GM04504 (cell line): ENCODE measurements around the gene CTTN.

ENCODE experiments used
- DNase-seq: peaks from one replicate; pipeline ENCODE4 v3.0.0-alpha.2; 2012; ENCODE audit warnings: low read depth

The CTTN gene

GRCh38 chr11:70456921-70457532 is 58.7 kb downstream of the CTTN start:
- DNase-seq: peak; percentile 44

- DNase-seq: no peak
Observed at GRCh38 chr11:70458736-70459135, 60.4 kb downstream of the CTTN start.

GRCh38 chr11:70460111-70460510 is 61.8 kb downstream of the CTTN start:
- no peak for DNase-seq

- no peak for DNase-seq
Observed at GRCh38 chr11:70460964-70461363, 62.6 kb downstream of the CTTN start.

GRCh38 chr11:70462818-70463477 is 64.6 kb downstream of the CTTN start:
- DNase-seq: no peak

GRCh38 chr11:70463478-70464255 is 65.3 kb downstream of the CTTN start:
- no peak for DNase-seq

GRCh38 chr11:70464509-70465361 is 66.4 kb downstream of the CTTN start:
- DNase-seq: no peak

GRCh38 chr11:70466154-70466553 is 67.8 kb downstream of the CTTN start:
- no peak for DNase-seq

GRCh38 chr11:70466596-70466995 is 68.3 kb downstream of the CTTN start:
- no peak for DNase-seq

- DNase-seq: no peak
Observed at GRCh38 chr11:70467201-70468085, 69.1 kb downstream of the CTTN start.

GRCh38 chr11:70468256-70469195 is 70.2 kb downstream of the CTTN start:
- no peak for DNase-seq

- DNase-seq: no peak
Observed at GRCh38 chr11:70470127-70470526, 71.8 kb downstream of the CTTN start.

GRCh38 chr11:70471254-70471653 is 72.9 kb downstream of the CTTN start:
- no peak for DNase-seq

GRCh38 chr11:70472240-70472639 is 73.9 kb downstream of the CTTN start:
- no peak for DNase-seq

GRCh38 chr11:70473186-70473872 is 75.0 kb downstream of the CTTN start:
- no peak for DNase-seq

GRCh38 chr11:70473873-70474690 is 75.8 kb downstream of the CTTN start:
- DNase-seq: no peak

GRCh38 chr11:70474710-70475109 is 76.4 kb downstream of the CTTN start:
- DNase-seq: no peak

GRCh38 chr11:70476669-70477068 is 78.3 kb downstream of the CTTN start:
- DNase-seq: no peak

- DNase-seq: no peak
Observed at GRCh38 chr11:70477176-70477575, 78.8 kb downstream of the CTTN start.
